HG03378 (cell line): ENCODE results near the gene ACTR10.

ENCODE experiments used
- ATAC-seq: cut with Tn5 transposase; IDR thresholded peaks from one replicate; pipeline ENCODE4 v1.9.1; 2021; ENCODE audit warnings: mild to moderate bottlenecking, moderate library complexity; ENCODE audit not compliant: unreplicated experiment

The ACTR10 gene

DNA sequence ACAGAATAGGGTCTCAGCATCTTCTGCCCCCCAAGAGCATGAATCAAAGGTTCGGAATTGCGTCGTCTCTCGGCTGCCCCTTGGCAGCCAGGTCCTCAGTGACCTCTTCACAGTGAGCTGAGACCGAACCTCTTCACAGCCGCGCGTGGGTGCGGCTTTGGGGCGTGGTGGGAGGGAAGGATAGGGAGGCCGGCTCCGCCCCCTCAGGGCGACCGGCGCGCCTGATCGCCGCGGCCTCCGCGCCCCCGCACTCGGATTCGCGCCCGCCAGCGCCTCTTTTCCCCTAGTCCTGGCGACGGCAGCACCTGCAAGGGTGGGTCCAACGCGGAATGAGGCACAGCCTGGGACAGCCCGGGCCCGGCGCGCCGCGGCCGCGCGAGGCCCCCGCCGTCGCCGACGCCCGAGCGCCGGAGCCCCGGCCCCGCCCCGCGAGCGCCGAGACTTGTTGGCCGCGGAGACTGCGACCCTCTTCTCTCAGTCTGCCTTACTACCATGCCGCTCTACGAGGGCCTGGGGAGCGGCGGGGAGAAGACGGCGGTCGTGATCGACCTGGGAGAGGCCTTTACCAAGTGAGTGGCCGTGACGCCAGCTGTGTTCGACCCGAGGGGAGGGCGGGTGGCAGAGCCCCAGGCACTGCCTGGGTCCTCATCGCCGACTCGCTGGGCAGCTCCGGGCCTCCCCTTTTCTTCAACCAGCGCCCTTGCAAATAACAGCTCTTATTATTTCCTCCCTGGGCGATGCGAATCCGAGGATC lies at the start of gene ACTR10:
Gene ACTR10 (plus strand): TSS at position 424 of the 754 bp plus-strand sequence. CDS start 69 bp downstream, at position 493.
- ATAC-seq, result peak; percentile 88

DNA sequence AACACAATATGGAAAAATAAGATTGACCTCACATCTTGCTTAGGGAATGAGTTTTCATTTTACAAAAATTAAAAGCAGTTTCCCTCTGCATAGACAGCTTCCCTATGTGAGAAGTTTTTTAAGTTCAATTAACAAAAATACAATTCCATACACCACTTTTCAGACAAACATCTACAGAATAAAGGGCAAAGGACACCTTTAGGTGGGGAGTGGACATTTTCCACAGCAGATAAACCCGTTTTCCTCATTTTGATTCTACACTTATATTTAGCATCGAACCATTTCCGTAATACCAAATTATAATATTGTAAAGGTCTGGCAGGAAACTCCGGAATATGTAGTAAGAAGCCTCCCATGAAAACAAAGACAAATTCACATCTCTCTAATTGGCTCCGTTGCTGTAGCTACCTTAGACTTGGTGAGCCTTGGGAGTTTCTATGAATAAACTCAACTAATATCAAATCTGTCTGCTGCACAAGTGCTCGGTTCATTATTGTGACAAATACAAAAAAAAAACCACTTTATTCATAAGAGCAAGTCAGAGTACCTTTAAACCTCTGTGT lies 49.6 kb upstream of the ACTR10 start:
- no peak for ATAC-seq

DNA sequence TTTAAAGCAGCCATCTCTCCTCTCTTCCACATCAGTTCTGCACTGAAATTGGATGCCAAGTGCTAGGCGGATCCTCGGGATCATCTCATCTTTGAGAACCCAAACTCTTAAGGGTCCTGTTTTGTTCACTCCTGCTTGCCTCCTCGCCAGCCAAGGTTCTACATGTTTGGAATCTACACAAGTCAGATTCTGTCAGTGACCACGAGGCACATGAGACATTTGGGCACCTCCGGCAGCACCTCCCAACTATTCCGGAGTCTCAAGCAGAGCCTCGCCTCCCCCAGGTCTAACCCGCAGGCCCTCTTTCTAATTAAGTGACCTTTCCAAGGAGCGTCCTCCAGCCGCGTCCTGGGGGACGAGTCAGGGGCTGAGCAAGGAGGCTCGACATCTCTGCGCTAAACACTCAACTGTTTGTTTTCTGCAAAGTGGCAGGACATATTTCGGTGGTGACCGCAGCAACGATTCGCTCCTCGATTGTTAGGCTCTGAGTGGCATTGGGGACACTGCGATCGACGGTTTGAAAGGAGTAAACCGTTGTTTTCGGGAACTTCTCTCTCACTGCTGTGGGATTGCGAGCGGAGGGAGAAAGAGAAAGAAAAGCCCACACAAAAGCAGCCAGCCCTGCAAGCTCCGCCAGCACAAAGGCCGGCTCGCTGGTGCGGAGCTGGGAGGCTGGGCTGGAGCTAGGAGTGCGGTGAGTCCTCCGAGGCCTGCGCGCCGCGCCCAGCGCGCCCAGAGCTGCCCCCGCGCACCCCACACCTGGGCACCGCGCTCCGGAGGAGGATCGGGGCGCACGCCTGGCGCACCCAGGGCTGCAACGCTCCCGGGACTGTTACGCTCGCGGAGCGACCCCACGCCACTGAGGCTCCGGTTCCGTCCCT lies 48.6 kb upstream of the ACTR10 start:
- ATAC-seq, result peak; percentile 31

DNA sequence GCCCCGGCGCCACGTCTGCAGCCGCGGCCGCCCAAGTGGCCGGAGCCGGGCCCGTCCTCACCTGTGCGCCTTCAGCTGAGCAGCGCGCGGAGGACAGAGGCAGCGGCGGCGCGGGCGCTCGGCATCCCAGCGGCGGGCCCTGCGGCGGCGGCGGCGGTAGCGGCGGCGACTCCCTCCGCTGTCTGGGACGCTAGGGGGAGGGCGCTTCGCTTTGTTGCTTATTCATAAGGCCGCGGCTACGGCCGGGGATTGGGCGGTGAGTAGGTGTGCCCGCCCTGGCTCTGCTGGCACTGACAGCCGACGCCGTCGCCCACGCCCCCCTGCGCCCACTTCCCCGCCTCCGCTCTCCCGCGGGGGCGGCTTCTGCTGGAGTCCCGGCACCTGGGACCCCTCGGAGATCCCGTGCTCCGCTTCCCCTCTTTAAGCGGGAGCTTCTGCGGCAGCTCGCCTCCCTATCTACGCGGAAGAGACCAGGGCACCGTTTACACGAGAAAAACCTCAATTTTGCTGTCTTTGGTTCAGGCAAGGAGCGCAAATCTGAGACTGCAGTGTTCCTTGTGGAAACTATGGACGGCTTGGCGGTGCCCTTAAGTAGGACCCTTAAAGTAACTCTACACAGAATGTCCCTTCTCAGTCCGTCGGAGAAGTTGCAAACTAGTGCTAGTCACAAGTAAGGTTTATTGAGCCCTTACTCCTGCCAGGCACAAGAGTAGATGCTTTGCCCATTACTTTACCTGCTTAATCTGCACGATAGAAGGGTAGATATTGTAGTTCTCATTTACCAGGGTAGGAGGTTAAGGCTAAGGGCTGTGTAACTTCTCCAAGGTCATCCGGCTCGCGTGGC lies 47.7 kb upstream of the ACTR10 start, which contains the start of gene ARMH4:
Gene ARMH4 (minus strand): TSS at position 200 of the 844 bp plus-strand sequence. CDS start 12,855 bp downstream, outside the sequence.
- ATAC-seq, result peak; percentile 90

DNA sequence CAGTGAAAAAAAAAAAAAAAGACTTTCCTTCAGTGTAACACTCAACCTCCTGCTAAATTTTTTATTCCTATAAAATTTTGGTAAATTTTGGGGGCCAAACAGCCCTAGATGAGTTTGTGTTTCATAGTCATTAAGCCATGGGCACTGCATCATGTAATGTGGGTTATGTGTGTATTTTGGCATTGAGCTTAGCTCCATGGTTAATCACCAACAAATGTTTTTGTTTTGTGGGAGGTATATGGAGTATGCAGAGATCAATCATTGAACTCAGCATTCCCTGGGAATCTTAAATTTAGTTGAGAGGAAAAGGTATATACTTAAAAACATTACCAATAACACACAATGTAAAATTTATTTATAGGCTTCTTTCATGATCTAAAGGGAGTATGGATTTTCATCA lies 39.4 kb upstream of the ACTR10 start:
- ATAC-seq, result no peak

DNA sequence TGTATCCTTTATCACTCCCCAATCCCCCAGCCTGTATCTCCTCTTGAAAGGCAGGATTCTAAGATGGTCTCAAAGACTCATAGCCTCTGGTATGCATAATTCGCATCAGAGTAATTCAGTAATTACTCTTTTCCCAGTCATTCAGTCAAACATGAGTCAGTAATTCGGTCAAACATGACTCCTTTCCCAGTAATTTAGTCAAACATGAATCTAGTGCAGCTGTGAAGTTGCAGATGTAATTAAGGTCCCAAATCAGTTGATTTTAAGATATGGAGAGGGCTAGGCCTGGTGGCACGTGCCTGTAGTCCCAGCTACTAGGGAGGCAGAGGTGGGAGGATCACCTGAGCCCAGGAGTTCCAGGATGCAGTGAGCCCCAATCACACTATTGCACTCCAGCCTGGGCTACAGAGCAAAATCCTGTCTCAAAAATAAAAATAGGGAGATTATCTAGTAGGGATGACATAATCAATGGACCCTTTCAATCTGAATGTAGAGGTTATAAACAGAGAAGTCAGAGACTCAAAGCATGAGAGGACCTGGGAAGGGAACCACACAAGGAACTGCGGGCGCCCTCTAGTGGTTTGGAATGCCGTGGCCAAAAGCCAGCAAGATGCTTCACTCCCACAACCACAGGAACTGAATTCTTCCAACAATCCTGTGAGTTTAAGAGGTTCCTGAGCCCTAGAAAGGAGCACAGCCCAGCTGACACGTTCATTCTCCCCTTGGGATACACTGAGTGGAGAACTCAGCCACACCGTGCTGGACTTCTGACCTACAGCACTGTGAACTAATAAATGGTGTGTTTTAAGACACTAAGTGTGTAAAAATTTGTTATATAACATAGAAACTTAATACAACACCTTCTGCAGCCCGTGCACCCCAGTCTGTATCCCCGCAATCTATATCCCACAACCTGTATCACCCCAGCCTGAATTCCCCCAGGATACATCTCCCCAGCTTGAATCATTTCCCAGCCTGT lies 33.7 kb upstream of the ACTR10 start:
- peak; percentile 45 for ATAC-seq

DNA sequence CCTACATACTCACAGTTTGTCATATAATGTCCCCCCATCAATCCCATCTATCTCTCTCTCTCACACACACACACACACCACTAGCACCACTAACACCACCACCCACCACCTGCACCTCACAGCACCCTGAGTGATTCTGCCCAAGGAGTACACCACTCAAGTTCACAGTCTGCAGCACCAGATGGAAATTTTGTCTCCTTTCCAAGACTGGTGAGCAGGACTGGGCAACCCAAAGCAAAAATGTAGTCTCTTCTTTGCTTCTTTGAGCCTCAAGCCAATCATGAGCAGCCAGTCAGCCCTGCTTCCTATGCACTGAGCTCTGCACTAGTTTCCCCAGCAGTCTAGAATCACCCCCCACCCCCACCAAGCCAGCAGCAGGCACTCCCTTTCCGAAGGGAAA lies 32.9 kb upstream of the ACTR10 start:
- ATAC-seq, result no peak

DNA sequence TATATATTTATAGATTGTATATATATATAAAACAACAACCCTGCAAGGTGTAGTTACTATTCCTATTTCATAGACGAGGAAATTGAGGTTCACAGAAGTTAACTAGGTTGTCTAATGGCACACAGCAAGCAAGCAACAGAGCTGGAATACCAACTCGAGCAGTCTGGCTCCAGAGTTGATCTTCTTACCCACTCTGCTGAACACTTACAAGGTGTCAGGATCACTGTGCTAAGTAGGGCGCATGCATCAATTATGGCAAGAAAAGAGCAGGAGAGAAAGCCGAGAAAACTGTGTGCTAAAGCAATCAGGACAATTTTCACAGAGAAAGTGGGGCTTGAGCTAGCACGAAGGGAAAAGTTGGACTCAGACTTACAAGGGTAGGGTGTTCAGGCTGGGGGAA lies 32.1 kb upstream of the ACTR10 start:
- no peak for ATAC-seq

DNA sequence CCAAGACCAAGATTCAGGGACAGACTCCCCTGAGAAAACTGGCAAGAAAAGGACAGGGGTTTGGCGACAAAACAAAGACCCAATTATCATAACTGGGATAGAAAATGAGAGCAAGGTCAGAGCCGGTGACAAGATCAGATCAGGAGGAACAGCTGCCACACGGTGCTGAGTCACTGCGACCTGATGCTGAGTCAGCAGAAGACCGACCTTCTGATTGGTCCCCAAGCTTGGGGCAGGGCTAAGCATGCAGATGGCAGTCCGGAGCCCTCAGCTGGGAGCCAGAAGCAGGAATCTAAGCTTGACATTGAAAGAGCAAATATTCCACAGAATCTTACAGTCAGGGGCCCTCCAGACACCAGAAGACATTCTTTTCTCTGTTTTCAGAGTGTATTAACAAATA lies 28.9 kb upstream of the ACTR10 start:
- ATAC-seq, result peak; percentile 88

DNA sequence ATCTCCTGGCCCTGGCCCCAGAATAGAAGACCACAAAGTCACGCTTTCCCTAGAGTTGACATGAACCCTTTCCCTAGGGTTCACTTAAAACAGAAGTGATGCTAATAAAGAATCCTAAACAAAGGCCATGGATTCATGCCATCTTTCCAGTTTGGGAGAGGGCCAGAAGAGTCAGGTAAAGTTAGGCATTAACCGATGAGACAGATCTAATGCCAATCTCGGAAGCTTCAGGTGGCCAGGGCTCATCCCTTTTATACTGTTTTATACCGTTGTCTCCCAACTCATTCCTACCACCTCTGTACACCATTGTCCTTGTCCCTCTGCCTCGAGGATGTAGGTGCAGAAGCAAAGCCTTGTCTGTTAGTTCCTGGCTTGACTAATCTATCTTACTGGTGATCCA lies 22.8 kb upstream of the ACTR10 start:
- no peak for ATAC-seq

DNA sequence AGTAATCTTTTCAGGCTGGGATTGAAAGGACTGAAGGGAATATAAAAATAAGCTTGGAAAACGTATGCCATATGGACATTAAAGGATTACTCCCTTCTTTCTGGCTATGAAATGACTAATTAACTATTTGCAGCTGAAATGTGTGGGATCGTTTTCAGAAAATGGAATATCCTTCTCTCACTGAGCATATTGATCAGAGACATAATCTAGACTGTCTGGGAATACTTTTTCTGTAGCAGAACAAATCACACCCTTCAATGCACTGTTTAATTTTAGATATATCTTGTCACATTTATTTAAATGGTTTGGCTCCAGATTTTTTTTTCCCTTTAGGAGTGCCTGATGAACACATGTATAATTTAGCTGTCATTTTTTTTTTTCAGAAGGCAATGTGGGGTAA lies 10.8 kb upstream of the ACTR10 start:
- ATAC-seq, result no peak

DNA sequence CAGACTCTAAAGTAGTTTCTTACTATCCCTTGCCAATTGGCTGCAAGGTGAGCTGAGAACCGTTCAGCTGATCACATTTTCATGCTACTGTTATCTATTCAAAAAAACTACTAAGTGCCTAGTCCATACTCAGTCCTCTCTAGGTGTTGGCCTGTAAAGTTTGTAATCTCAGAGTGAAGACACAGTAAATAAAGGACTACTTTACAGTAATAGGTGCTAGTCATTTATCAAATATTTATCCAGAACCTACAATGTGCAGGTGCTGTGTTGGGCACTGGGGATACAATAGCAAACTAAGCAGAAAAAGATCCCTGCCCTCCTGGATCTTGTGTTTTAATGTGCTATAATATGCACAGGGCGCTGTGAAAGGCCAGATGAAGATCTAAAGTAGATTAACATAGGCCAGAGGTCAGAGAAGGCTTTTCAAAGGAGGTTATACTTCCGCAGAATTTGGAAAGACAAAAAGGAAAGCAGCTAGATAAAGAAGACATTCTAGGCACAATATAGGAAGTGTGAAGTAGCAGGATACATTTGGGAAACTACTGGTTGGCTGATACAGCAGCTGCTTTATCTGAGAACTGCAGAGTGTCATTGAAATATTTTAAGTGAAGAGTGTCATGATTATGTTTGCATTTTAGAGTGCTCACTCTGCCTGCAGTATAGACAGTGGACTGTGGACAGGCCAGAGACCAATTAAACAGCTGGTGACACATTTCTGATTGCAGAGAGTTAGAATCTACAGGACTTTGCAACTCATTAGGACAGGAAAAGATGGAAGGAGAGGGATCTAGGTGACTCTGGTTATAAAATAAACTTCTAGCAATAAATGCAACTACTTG lies 8.0 kb upstream of the ACTR10 start:
- ATAC-seq, result no peak

DNA sequence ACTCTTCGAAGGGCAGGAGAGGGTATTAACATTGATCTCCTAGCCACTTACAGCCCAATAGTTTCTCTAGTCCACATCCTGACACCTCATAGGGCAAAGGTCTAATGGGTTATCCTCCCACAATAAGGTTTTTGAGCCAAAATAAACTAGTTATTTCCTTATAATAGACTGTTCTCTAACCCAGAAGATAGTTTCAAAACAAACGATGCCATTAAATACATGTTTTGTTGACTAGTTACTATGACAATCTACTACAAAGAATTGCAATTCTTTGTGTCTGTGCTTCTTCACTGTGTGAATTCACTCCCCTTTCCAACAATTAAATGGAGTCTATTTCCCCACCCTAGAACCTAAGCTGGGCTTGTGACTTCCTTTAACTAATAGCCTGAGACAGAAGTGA lies 6.4 kb upstream of the ACTR10 start:
- no peak for ATAC-seq

DNA sequence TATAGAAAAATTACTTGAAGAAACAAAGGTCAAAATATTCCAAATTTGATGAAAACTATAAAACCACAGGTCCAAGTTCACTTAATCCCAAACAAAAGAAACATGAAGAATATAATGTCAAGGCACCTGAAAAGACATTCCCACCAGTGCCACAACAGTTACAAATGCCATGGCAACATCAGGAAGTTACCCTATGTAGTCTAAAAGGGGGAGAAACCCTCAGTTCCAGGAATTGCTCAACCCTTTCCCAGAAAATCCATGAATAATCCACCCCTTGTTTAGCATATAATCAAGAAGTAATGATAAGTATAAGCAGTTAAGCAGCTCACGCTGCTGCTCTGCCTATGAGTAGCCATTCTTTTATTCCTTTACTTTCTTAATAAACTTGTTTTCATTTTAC lies 3.8 kb upstream of the ACTR10 start:
- no peak for ATAC-seq

DNA sequence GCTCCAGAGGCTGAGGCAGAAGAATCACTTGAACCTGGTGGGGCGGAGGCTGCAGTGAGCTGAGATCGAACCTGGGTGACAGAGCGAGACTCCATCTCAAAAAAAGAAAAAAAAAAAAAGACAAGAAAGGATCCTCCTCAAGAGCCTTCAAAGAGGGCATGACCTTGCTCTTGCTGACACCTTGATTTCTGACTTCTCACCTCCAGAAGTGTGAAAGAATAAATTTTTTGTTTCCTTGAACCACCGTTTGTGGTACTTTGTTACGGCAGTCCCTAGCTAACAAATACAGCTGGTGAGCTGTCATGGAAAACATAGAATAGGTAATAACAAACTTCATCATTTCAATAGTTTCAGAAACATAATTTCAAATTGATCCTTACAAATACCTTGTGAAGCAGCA lies 1.9 kb upstream of the ACTR10 start:
- no peak for ATAC-seq

DNA sequence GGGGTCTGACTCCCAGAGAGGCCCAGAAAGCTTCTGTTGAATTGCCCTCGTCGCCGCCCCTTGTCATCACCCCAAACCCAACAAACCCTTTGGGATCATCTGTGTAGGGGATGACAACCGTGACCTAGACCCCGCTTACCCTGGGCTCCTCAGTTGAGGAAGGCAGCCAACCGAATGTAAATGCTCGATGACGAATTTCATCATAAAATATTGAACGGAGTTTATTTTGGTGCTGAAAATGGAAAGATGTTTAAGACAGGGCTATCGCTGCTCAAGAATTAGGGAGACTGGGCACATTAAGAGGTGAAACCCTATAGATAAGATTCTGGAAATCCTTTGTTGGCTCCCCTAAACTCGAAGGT lies 512 bp downstream of the ACTR10 start:
- ATAC-seq, result no peak

DNA sequence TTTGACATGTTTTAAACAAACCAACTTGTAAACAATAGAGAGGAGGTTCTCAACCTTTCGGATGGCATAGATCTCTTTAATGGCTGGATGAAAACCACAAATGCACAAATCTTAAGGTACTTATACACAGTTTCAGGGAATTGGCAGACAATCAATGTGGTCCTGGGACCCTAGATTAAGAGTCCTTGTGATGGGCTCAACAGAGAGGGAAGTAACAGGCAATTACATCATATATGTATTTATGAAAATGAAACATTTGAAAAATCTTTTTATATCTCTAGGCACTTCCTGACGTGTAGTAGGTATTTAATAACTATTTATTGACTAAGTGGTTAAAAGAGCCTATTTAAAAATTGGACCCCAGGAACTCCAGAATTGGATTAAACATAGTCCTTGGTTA lies 897 bp downstream of the ACTR10 start:
- no peak for ATAC-seq

DNA sequence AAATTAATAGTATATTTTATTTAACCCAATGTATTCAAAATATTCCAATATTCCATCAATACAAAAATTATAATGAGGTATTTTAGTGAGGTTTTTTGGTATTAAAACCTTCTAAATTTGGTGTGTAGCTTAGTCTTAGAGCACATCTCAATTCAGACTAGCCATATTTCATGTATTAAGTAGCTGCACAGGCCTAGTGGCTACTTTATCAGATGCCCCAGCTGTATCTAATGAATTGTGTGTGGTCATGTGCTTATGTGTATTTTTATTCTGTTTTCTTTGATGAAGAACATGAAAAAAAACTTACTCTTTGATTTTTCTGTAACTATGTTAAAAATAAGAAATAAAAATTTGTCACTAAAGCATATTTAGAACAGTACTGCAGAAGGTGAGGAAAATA lies 13.2 kb downstream of the ACTR10 start:
- no peak for ATAC-seq
